ENCODE data around the gene PPP2R2C.
A peak's percentile ranks its signal among the peaks of the same experiment; 100 is the strongest.

PPP2R2C gene

DNA sequence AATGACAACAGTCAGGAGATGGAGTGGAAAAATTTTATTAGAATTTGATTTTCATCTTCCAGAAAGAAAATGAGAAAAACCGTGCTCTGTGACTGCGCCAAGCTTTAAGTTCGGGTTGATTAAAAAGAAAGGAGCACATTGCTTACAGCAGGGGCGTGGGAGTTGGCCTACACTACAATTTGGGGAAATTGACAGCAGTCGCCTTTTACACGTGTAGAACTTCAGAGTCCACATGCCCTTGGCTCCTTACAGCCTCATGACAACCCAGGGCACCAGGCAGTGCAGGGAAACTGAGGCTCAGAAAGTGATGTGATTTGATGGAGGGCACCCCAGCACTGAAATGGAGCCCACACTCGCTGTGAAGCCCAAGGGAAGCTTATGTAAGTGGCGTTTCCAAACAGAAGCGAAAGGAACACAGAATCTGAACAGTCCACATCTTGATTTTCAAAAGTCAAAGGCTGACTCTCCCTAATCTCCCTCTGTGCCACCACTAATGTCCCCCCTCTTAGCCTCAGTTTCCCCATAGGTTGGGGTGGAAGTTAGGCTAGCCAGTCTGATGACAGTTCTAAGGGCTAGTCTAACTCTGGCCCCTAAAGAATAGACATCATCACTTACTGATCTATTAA, 5.5 kb downstream of the PPP2R2C start:
- ATAC-seq (ENCODE audit: low read depth), result no peak
- DNase-seq (ENCODE audit: low spot score), result no peak
- Histone ChIP-seq H3K27me3 (ENCODE audit: insufficient read depth, poor library complexity, severe bottlenecking) (peaks cover 26% of the 10 kb centered on the region), H3K27ac (ENCODE audit: poor library complexity, severe bottlenecking) (no peak overlapping the region), H3K9me3 (ENCODE audit: severe bottlenecking) (no peaks in the 10 kb centered on the region), H3K4me1 (ENCODE audit: insufficient read depth, poor library complexity, severe bottlenecking) (no peaks in the 10 kb centered on the region), H3K36me3 (ENCODE audit: low read depth) (no peaks in the 10 kb centered on the region), H3K4me3 (ENCODE audit: severe bottlenecking) (no peak overlapping the region)
- TF ChIP-seq, protein P1, sequence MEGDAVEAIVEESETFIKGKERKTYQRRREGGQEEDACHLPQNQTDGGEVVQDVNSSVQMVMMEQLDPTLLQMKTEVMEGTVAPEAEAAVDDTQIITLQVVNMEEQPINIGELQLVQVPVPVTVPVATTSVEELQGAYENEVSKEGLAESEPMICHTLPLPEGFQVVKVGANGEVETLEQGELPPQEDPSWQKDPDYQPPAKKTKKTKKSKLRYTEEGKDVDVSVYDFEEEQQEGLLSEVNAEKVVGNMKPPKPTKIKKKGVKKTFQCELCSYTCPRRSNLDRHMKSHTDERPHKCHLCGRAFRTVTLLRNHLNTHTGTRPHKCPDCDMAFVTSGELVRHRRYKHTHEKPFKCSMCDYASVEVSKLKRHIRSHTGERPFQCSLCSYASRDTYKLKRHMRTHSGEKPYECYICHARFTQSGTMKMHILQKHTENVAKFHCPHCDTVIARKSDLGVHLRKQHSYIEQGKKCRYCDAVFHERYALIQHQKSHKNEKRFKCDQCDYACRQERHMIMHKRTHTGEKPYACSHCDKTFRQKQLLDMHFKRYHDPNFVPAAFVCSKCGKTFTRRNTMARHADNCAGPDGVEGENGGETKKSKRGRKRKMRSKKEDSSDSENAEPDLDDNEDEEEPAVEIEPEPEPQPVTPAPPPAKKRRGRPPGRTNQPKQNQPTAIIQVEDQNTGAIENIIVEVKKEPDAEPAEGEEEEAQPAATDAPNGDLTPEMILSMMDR (IDR thresholded peaks at IDR 0.05; ENCODE audit: poor library complexity, severe bottlenecking), result no peak

DNA sequence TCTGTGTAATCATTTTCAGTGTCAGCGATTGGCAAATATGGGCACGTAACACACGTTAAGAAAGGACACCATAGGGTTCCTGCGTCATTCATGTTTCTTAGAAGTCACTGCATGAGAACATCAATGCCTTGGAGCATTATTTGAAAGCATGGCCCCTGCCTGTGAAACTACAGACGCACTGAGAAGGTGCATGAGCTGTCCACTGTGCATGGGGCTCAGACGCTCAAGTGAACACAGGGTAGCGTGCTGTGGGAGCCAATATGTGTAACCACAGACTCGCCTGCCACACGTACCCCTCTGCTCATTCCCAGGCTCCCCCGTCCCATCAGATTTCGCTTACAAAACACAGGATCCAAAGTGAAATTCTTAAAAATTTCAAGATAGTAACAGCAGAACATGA, 6.5 kb downstream of the PPP2R2C start:
- ATAC-seq (ENCODE audit: low read depth) (no peak), DNase-seq (ENCODE audit: low spot score) (no peak)
- Histone ChIP-seq H3K4me1 (ENCODE audit: insufficient read depth, poor library complexity, severe bottlenecking) (no peaks in the 10 kb centered on the region), H3K27ac (ENCODE audit: poor library complexity, severe bottlenecking) (no peak overlapping the region), H3K27me3 (ENCODE audit: insufficient read depth, poor library complexity, severe bottlenecking) (peaks cover 18% of the 10 kb centered on the region), H3K36me3 (ENCODE audit: low read depth) (no peaks in the 10 kb centered on the region), H3K9me3 (ENCODE audit: severe bottlenecking) (no peaks in the 10 kb centered on the region), H3K4me3 (ENCODE audit: severe bottlenecking) (no peak overlapping the region)
- TF ChIP-seq, protein P1 (IDR thresholded peaks at IDR 0.05; ENCODE audit: poor library complexity, severe bottlenecking), result no peak

DNA sequence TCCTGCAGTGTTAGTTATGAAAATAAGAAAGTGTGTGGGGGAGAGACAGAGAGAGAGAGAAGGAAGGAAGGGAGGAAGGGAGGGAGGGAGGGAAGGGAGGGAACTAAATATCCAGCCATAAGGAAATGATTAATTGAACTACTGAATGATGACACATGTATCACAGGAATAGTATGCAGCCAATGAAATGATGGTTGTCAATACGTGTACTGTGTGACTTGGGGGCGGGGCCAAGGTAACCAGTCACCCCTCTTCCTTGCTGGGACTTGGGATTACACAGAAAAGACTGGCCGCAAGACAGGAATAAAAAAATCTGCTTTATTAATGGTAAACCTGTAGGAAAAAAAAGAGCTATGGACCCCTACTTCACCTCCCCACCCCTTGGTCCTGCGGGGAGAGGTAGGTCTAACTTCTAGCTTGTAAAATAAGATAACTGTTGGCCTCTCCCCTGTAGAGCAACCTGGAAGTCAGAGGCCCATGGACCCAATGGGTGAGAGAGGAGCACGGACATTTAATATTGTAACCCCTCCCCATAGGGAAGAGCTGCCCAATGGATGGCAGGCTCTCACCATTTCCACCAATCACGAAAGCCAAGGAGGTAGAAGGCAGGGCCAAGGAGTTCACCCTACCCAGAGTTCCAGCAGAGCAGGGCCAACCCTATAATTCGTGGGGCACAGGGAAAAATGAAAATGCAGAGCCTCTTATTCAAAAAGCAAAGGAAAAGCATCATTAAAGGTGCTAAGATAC, 7.4 kb downstream of the PPP2R2C start:
- no peak overlapping the region for H3K27ac ChIP-seq (ENCODE audit: poor library complexity, severe bottlenecking)
- no peaks in the 10 kb centered on the region for H3K9me3 ChIP-seq (ENCODE audit: severe bottlenecking)
- no peaks in the 10 kb centered on the region for H3K36me3 ChIP-seq (ENCODE audit: low read depth)
- TF ChIP-seq, protein P1 (IDR thresholded peaks at IDR 0.05; ENCODE audit: poor library complexity, severe bottlenecking), result no peak
- DNase-seq (ENCODE audit: low spot score) (no peak), ATAC-seq (ENCODE audit: low read depth) (no peak)
- no peak overlapping the region for H3K4me3 ChIP-seq (ENCODE audit: severe bottlenecking)
- peaks cover 11% of the 10 kb centered on the region for H3K27me3 ChIP-seq (ENCODE audit: insufficient read depth, poor library complexity, severe bottlenecking)
- no peaks in the 10 kb centered on the region for H3K4me1 ChIP-seq (ENCODE audit: insufficient read depth, poor library complexity, severe bottlenecking)

DNA sequence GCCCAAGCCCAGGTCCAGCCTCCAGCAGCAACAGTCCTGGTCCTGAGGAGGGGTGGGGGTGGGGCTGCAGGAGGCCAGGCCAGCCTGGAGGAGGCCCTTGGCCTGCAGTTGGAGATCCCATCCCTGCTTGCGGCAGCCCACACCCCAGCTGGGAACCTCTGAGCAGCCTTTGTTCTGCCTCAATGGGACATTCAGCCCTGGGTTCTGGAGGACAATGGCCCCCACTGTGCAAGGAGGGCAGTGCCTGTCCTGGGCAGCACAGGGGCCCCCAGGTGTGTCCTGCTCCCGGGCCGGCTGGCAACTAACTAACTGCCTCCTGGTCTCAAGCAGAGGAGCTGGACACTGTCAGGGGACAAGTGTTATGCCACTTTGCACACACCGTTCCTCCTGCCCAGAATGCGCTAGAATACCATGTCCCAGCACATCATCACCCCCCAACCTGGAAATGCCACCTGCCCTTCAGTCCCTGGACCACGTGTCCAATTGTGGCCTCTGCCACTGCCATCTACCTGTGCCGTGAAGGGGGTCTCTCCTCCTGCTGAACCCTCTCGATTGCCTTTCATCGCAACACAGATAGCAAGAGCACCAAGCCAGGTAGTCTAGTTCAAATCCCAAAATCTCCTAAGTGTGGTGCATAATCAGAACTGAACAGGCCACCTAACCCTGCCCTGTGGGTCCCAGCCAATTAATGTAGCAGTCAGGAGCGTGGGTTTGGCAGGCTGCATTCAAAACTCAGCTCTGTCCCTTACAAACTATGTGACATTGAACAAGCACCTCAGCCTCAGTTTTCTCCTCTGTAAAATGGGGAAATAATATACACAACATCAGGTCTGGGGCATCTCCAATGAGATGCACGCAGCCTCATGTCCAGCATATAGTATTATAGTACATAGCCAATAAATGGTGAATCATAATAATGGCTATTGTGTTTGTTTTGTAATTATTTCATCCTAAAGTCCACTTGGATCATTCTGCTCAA, 8.8 kb downstream of the PPP2R2C start:
- TF ChIP-seq, protein P1 (IDR thresholded peaks at IDR 0.05; ENCODE audit: poor library complexity, severe bottlenecking), result no peak
- DNase-seq (ENCODE audit: low spot score) (peak; percentile 49), ATAC-seq (ENCODE audit: low read depth) (no peak)
- Histone ChIP-seq H3K9me3 (ENCODE audit: severe bottlenecking) (no peaks in the 10 kb centered on the region), H3K4me1 (ENCODE audit: insufficient read depth, poor library complexity, severe bottlenecking) (no peaks in the 10 kb centered on the region), H3K27me3 (ENCODE audit: insufficient read depth, poor library complexity, severe bottlenecking) (no peaks in the 10 kb centered on the region), H3K4me3 (ENCODE audit: severe bottlenecking) (no peak overlapping the region), H3K36me3 (ENCODE audit: low read depth) (no peaks in the 10 kb centered on the region), H3K27ac (ENCODE audit: poor library complexity, severe bottlenecking) (no peak overlapping the region)
